Stimulated activated CD8-positive, alpha-beta memory T cell treated with anti-CD3 and anti-CD28 coated beads, Interleukin-7, amount 100 ng/mL, for 24 hours (primary cell): ENCODE measurements around the gene POLN.

Source experiments
- DNase-seq: peaks from one replicate; pipeline ENCODE4 v3.0.0-alpha.2; 2020; ENCODE audit warnings: low read depth

POLN gene

DNA sequence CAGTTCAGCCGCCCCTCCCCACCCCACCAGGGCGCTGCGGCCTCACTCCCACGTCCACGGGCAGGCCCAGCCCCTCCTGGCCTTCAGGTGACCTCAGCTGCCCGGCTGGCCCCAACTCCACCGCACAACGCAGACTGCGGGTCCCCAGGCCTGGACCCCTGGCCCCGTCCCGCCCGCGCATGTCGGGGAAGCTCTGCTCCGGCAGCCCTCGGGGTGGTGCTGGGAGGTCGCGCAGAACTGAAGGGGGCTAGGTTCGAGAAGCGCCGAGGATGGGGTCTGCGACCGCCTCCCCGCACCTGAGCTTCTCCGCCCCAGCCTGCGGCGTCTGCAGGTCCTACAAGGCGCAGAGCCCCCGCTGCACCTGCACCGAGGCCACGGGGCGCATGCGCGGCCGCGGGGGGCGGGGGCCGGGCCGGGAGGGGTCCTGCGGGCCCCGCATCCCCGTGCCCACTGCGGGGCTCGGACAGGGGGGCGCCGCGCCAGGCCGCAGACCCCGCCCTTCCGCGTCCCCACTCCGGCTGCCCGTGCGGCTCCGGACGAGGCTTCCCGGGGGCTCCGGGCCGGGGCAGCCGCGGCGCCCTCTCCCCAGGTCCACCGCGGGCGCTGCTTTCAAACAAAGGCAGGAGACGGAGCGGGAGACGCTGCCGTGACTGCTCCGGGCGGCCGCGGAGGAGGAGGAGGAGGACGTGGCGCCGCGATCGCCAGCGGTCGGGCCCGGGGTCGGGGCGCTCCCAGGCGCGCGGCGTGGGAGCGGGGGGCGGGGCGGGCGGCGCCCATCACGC, 183.5 kb downstream of the POLN start:
- DNase-seq = no peak

- no peak for DNase-seq
Observed at GRCh38 chr4:2057382-2058065, 184.4 kb downstream of the POLN start.

GRCh38 chr4:2054217-2054616, 187.7 kb downstream of the POLN start:
- no peak for DNase-seq

DNA sequence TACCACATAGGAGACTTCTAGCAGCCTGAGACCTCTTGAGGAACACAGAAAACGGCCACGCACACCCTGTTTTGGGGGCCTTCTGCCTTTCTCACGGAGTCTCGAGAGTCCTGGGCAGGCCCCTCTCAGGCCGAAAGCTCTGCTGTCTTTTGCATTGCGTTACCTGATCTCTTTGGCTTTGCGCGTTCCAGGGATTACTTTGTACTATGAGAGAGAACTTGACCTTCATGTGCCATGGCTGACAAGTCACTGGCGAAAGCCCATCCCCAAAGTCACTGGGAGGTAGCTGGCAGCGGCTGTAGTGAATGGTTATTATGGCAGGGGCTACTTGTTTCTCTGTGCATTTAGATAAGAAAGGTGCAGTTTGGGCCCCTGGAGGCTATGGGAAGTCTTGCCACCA, 190.8 kb downstream of the POLN start:
- no peak for DNase-seq

DNA sequence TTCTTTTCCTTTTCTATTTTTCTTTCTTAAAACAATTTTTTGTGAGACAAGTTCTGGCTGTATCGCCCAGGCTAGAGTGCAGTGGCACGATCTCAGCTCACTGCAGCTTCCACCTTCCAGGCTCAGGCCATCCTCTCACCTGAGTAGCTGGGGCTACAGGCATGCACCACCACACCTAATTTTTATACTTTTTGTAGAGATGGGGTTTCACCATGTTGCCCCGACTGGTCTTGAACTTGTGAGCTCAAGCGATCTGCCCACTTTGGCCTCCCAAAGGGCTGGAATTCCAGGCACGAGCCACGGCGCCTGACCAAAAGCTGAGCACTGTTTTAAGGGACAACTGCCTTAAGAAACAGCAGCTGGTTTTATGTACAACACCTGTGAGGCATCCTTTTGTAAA, 192.1 kb downstream of the POLN start:
- no peak for DNase-seq

- no peak for DNase-seq
Observed at GRCh38 chr4:2049381-2049780, 192.5 kb downstream of the POLN start.

GRCh38 chr4:2048831-2049230, 193.1 kb downstream of the POLN start:
- no peak for DNase-seq

GRCh38 chr4:2047781-2048581, 193.9 kb downstream of the POLN start:
- no peak for DNase-seq

DNA sequence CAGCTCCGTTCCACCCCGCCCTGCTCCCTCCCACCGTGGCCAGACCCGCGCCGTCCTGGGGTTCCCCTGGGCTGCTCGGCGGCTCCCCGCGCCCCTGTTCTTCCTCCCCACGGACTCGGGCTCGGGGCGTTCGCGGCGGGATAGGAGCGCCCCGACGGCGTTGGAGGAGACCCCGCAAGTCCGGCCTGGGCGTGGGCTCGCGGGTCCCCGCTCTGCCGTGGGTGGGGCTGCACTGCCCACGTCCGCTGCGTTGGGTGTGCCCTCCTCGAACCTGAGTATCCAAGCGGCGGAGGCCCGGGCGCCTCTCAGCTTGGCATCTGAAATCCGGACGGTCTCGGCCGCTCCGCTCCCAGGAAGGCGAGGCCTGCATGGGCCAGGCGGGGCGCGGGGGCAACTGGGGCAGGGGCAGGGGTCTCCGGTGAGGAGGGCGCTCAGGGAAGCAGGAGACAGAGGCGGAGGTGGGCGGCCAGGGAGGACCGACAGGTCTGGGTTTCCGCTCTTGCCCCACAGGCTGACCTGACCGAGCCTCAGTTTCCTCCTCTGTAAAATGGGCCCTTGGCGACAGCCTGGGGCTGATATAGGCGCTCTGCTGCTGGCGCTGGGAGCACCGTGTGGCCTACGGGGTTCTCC, 194.8 kb downstream of the POLN start:
- no peak for DNase-seq

DNA sequence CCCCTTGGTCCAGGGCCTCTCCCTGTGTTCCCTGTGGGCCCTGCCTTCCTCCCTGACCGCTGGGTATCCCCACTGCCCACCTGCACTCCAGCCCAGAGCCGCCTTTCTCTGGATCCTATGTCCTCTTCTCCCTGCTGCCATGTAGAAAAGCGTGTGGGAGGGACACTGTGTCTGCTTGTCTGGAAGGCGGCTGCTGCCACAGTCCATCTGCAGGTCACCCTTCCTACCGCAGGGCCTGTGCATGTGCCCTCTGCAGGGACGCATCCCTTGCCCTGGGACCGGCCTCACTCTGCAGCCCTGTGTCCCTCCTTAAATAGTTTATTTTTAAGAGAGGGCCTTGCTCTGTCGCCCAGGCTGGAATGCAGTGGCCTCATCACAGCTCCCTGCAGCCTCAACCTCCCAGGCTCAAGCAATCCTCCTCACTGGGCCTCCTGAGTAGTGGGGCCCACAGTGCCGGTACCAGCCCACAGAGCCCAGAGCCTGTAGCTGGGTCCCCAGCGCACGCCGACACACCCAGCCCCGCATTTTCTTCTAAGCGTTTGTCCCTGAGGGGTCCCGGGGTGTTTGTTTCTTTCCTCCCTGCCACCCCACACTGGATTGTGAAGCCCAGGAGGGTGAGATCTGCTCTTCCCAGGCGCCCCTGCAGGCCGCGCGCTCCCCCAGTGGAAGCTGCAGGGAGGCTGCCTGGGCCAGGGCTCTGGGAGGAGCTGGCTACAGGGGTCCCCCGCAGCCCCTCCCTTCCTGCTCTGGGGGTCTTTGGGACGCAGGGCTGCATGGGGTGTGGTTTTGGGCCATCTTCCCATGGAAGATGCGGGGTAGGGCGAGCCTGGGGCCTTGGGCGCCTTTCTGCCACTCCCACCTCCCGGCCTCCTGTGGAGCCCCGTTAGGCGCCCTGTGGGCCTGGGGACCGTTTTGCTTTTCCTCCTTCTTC, 195.6 kb downstream of the POLN start:
- no peak for DNase-seq

DNA sequence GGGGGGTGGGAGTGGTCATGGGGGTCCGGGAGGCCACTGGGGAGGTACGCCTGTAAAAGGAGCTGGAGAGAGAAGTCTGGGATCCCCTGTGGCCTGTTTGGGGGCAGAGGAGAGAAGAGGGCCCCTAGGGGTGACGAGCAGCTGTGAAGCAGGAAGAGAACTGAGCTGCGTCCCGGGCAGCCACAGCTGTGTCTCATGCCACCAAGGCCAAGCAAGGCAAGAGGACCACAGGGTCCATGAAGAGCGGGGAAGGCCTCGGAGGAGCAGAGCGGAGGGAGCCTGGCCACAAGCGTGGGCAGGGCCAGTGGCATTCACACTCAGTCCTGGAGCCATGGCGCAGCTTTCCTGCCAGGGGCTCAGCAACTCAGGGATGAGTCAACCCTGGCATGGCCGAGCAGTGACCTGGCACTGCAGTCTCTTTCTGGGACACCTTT, 196.4 kb downstream of the POLN start:
- no peak for DNase-seq

DNA sequence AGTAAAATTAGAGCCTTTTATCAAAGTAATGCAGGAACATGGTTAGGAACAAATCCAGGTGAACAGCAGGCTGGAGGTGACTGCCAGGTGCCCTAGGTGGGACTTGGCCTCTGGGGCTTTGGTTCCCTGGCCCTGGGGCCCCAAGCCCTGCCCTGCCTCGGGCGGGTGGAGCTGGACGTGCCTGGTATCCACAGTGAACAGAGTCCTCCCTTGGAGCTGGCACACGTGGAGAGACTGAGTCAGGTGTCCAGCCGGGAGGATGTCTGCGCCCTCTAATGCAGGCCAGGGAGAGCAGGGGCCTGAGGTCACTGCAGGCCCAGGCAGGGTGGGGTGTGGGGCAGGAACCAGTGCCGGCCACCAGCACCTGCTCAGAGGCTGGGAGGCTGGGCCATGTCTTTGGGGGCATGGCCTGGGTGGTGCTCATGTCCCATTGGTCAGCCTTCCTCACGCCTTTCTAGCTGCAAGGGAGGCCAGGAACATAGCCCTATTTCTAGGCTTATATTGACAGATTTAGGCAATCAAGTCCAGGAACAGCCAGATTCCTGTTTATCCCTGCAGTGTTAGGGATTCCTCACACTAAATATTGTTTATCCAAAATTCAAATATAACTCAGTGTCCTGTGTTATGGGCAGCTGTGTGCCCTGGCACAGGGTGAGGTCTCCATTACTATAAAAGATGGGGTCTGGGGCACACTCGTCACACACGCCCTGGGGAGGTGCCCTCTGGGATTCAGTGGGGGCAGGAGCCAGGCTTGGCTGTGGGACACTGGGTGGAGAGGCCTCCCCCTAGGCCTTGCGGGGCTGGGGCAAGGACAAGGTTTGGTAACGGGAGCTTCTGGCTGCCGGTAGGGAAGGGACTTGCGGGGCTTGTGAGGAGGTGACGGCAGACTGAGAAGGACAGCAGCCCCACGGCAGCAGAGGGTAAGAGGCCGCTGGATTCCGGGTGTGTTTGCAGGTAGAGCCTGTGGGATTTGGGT, 197.1 kb downstream of the POLN start:
- no peak for DNase-seq

DNA sequence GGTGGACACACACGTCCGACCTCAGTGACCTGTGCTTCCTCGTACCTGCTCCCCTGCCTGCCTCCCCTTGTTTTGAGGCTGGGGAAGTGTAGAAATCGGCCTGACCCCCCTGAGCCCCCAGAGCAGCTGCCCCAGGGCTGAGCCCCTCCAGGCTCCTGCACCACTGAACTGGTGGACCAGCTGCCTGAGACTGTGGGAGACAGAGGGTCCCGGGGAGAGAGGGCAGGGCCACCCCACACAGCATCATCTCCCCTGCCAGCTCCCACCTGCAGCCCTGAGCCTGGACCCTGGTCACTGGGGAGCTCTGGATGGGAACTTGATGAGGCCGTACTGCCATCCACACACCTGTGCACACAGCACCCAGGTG, 197.8 kb downstream of the POLN start:
- no peak for DNase-seq

DNA sequence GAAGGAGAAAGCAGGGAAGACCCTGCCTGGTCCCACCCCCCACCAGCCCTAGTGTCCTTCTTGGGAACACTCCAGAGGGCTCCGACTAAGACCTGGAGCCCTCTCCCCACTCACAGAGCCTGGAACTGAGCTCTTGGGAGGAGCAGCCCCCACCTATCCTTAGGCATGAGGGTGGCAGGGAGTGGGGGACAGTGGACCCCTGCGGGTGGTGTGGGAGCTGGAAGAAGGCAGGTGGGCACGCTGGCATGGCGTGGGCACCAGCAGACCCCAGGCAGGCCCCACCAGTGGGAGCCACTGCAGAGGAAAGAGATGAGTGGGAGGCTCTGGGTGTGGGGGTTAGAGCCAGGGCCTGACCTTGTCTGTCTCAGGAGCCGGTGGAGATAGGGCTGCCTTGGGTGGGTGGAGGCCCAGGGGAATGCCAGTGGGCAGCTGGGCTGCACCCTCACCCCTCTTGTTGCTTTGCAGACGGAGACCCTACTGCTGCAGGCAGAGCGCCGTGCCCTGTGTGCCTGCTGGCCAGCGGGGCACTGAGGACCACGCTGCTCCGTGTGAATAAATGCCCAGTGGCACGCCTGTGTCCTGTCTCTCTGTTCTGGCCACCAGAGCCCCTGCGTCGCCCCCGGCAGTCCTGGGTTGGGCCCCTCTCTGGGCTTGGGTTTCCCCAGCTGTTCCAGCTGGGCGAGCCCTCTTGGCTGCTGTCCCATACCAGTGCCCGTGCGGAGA, 198.4 kb downstream of the POLN start:
- no peak for DNase-seq

GRCh38 chr4:2042947-2043395, 198.9 kb downstream of the POLN start:
- no peak for DNase-seq

GRCh38 chr4:2042204-2042946, 199.5 kb downstream of the POLN start:
- DNase-seq = no peak

- DNase-seq = peak; percentile 76
Observed at GRCh38 chr4:2041239-2042130, 200.4 kb downstream of the POLN start.
